Gastroesophageal sphincter (tissue), 4 donors: ENCODE measurements around the gene DPP6. TPM values are rescaled to one million over a fixed set of nuclear protein-coding genes. Genes with fewer than 3 reads are reported as not detected.

Experiments used
- ATAC-seq: fragments of 150-250 bp; one replicate; pipeline ENCODE4 v1.9.1; 2016; ENCODE audit warnings: mild to moderate bottlenecking, moderate library complexity
- H3K27ac ChIP-seq, 4 donors: fragments of 200-600 bp; sonication (generic) in 3 of 4; 1 replicate in 3 of 4; 2 replicates in 1 of 4; pipeline ENCODE4 v1.5.1; 2016 to 2019
- H3K27me3 ChIP-seq: fragments of 200-600 bp; sonication (generic); one replicate; pipeline ENCODE4 v1.5.1; 2019
- H3K36me3 ChIP-seq, 2 donors: fragments of 200-600 bp; sonication (generic); one replicate each; pipeline ENCODE4 v1.5.1; 2019; ENCODE audit warnings: control low read depth in 1 of 2
- H3K4me1 ChIP-seq, 3 donors: fragments of 200-600 bp; sonication (generic); 1 replicate in 2 of 3; 2 replicates in 1 of 3; pipeline ENCODE4 v1.5.1; 2016 to 2019; ENCODE audit warnings: control low read depth in 2 of 3
- H3K4me3 ChIP-seq, 2 donors: fragments of 200-600 bp; sonication (generic); one replicate each; pipeline ENCODE4 v1.5.1; 2019; ENCODE audit warnings: mild to moderate bottlenecking in 1 of 2, moderate library complexity in 1 of 2
- H3K9me3 ChIP-seq, 3 donors: fragments of 200-600 bp; sonication (generic); one replicate each; pipeline ENCODE4 v1.5.1; 2017 to 2019; ENCODE audit warnings: control low read depth in 2 of 3
- CTCF ChIP-seq, 4 experiments: fragments of 200-600 bp in 2 of 4; fragments of 450-650 bp in 2 of 4; sonication (generic) in 1 of 4; IDR thresholded peaks; one replicate each; pipeline ENCODE4 v1.5.1; 2017 to 2019; ENCODE audit warnings: antibody characterized with exemption in 4 of 4, mild to moderate bottlenecking in 2 of 4, moderate library complexity in 2 of 4
- EP300 ChIP-seq: sonication (generic); formaldehyde crosslinking; IDR thresholded peaks from one replicate; pipeline ENCODE4 v1.6.1; 2017; ENCODE audit warnings: antibody characterized with exemption, mild to moderate bottlenecking
- POLR2A ChIP-seq, 2 donors: fragments of 450-650 bp; IDR thresholded peaks; one replicate each; pipeline ENCODE4 v1.6.1; 2017; ENCODE audit warnings: antibody characterized with exemption in 2 of 2, mild to moderate bottlenecking in 2 of 2, moderate library complexity in 1 of 2
- POLR2AphosphoS5 ChIP-seq: sonication (generic); formaldehyde crosslinking; IDR thresholded peaks from one replicate; pipeline ENCODE4 v1.6.1; 2017; ENCODE audit warnings: antibody characterized with exemption
- WGBS, 2 donors: methylation state at CpG; one replicate each; pipeline ENCODE4 v1.1.5; 2018; ENCODE audit warnings: low coverage in 1 of 2; 5-methylcytosine and 5-hydroxymethylcytosine counted together
- total RNA-seq, 4 donors: library from RNA; depleted of rRNA; stranded (reverse); fragments of >200 nt; gene quantifications; one replicate each; pipeline ENCODE4 v1.1.0, GENCODE V29; 2016

The DPP6 gene
- total RNA-seq, 4 donors from 2014 or later, result 14.3 to 40.0 (median 23.1) TPM

GRCh38 chr7:154380771-154381170 lies 328.6 kb downstream of the DPP6 start:
- TF ChIP-seq CTCF (IDR thresholded peaks at IDR 0.05), result no peak
- TF ChIP-seq POLR2A (IDR thresholded peaks at IDR 0.05), result no peak
- TF ChIP-seq POLR2AphosphoS5, result no peak
- no peak for TF ChIP-seq EP300
- H3K27ac ChIP-seq, result no peak overlapping the region
- H3K4me3 ChIP-seq, result no peak overlapping the region
- H3K9me3 ChIP-seq, result no peaks in the 10 kb centered on the region
- no CpG with 5 or more reads among the region's 3 CpGs for WGBS, 2 donors
- H3K36me3 ChIP-seq, result no peaks in the 10 kb centered on the region
- H3K27me3 ChIP-seq, result no peaks in the 10 kb centered on the region
- ATAC-seq, result no peak
- no peaks in the 10 kb centered on the region for H3K4me1 ChIP-seq

- 40 to 66% methylated on average over 3 of the region's 3 CpGs for WGBS, 2 donors
- Histone ChIP-seq H3K27ac (no peak overlapping the region), H3K4me1 (no peaks in the 10 kb centered on the region), H3K36me3 (no peaks in the 10 kb centered on the region), H3K9me3 (no peaks in the 10 kb centered on the region), H3K4me3 (no peak overlapping the region), H3K27me3 (peaks cover 8% of the 10 kb centered on the region)
- TF ChIP-seq POLR2A (IDR thresholded peaks at IDR 0.05) (no peak), EP300 (no peak), CTCF (IDR thresholded peaks at IDR 0.05) (no peak), POLR2AphosphoS5 (no peak)
- ATAC-seq, result no peak
Measured at GRCh38 chr7:154383045-154383444, 330.8 kb downstream of the DPP6 start.

GRCh38 chr7:154385214-154385613 lies 333.0 kb downstream of the DPP6 start:
- H3K27me3 ChIP-seq, result peaks cover 8% of the 10 kb centered on the region
- H3K4me3 ChIP-seq, result no peak overlapping the region
- WGBS, 2 donors, result 74 to 80% methylated on average over 3 to 5 of the region's 8 CpGs
- no peak for ATAC-seq
- no peaks in the 10 kb centered on the region for H3K4me1 ChIP-seq
- no peak overlapping the region for H3K27ac ChIP-seq
- H3K9me3 ChIP-seq, result no peaks in the 10 kb centered on the region
- TF ChIP-seq POLR2A (IDR thresholded peaks at IDR 0.05) (no peak), EP300 (no peak), CTCF (IDR thresholded peaks at IDR 0.05) (no peak), POLR2AphosphoS5 (no peak)
- no peaks in the 10 kb centered on the region for H3K36me3 ChIP-seq

- Histone ChIP-seq H3K27ac (no peak overlapping the region), H3K4me1 (no peaks in the 10 kb centered on the region), H3K4me3 (no peak overlapping the region), H3K9me3 (no peaks in the 10 kb centered on the region), H3K27me3 (peaks cover 8% of the 10 kb centered on the region), H3K36me3 (no peaks in the 10 kb centered on the region)
- no peak for ATAC-seq
- TF ChIP-seq CTCF (IDR thresholded peaks at IDR 0.05) (no peak), POLR2AphosphoS5 (no peak), EP300 (no peak), POLR2A (IDR thresholded peaks at IDR 0.05) (no peak)
Measured at GRCh38 chr7:154387252-154387651, 335.1 kb downstream of the DPP6 start.

GRCh38 chr7:154388412-154388811 lies 336.2 kb downstream of the DPP6 start:
- Histone ChIP-seq H3K9me3 (no peaks in the 10 kb centered on the region), H3K36me3 (no peaks in the 10 kb centered on the region), H3K27ac (no peak overlapping the region), H3K4me3 (no peak overlapping the region), H3K27me3 (peaks cover 8% of the 10 kb centered on the region), H3K4me1 (no peaks in the 10 kb centered on the region)
- TF ChIP-seq POLR2A (IDR thresholded peaks at IDR 0.05) (no peak), EP300 (no peak), CTCF (IDR thresholded peaks at IDR 0.05) (no peak), POLR2AphosphoS5 (no peak)
- WGBS, 2 donors, result 38 to 78% methylated on average over 3 to 4 of the region's 4 CpGs
- ATAC-seq, result no peak
